RWPE1 (cell line): ENCODE results near the gene KLHL30.

ENCODE experiments used
- CTCF ChIA-PET: fragments of 350-600 bp; sonication (Branson Sonifier 250); formaldehyde crosslinking; extraction: SDS; loops from one replicate; lab custom pipeline; 2021; lab: Yijun Ruan, JAX
- POLR2A ChIA-PET: fragments of 400-600 bp; formaldehyde crosslinking; extraction: SDS; loops from one replicate; lab custom pipeline; 2020; ENCODE audit warnings: antibody characterized with exemption; ENCODE audit not compliant: low non-redundant PET; lab: Yijun Ruan, JAX
- DNase-seq: peaks from one replicate; pipeline ENCODE4 v3.0.0; 2012; ENCODE audit warnings: low spot score
- H3K27ac ChIP-seq: fragments of 450-650 bp; 2 replicates; pipeline ENCODE4 v1.5.1; 2017
- TF ChIP-seq, protein P1 (sequence below): fragments of 450-650 bp; conservative IDR thresholded peaks from 2 replicates; pipeline ENCODE4 v1.5.1; 2017; ENCODE audit warnings: low read depth, mild to moderate bottlenecking

Gene KLHL30

DNA sequence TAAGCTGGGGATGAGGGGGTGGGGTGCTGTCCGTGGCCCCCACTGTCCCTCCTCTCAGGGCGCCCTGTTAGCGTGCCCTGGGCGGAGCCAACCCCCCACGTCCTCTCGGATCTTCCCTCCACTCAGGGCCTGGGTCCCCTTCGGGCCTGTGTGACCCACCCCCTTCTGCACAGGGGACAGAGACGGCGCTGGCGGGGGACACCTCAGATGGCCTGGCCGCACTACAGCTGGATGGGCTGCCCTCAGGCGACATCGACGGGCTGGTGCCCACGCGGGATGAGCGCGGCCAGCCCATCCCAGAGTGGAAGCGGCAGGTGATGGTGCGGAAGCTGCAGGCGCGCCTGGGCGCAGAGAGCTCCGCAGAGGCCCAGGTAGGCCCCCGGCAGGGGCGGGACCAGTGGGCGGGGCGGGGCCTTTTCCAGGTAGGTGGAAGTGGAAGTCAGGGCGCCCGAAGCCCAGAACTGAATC, 9.9 kb upstream of the KLHL30 start:
- CTCF ChIA-PET: interaction anchor here (0.9 to 1.3 kb wide), 2 partner anchors 11 to 307 kb away, joined by 3 to 4 read pairs; no protein-coding TSS in a partner anchor
- POLR2A ChIA-PET: no interaction called here
- no peak for DNase-seq
- TF ChIP-seq, protein P1, sequence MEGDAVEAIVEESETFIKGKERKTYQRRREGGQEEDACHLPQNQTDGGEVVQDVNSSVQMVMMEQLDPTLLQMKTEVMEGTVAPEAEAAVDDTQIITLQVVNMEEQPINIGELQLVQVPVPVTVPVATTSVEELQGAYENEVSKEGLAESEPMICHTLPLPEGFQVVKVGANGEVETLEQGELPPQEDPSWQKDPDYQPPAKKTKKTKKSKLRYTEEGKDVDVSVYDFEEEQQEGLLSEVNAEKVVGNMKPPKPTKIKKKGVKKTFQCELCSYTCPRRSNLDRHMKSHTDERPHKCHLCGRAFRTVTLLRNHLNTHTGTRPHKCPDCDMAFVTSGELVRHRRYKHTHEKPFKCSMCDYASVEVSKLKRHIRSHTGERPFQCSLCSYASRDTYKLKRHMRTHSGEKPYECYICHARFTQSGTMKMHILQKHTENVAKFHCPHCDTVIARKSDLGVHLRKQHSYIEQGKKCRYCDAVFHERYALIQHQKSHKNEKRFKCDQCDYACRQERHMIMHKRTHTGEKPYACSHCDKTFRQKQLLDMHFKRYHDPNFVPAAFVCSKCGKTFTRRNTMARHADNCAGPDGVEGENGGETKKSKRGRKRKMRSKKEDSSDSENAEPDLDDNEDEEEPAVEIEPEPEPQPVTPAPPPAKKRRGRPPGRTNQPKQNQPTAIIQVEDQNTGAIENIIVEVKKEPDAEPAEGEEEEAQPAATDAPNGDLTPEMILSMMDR: no peak
- H3K27ac ChIP-seq: no peak overlapping the region

DNA sequence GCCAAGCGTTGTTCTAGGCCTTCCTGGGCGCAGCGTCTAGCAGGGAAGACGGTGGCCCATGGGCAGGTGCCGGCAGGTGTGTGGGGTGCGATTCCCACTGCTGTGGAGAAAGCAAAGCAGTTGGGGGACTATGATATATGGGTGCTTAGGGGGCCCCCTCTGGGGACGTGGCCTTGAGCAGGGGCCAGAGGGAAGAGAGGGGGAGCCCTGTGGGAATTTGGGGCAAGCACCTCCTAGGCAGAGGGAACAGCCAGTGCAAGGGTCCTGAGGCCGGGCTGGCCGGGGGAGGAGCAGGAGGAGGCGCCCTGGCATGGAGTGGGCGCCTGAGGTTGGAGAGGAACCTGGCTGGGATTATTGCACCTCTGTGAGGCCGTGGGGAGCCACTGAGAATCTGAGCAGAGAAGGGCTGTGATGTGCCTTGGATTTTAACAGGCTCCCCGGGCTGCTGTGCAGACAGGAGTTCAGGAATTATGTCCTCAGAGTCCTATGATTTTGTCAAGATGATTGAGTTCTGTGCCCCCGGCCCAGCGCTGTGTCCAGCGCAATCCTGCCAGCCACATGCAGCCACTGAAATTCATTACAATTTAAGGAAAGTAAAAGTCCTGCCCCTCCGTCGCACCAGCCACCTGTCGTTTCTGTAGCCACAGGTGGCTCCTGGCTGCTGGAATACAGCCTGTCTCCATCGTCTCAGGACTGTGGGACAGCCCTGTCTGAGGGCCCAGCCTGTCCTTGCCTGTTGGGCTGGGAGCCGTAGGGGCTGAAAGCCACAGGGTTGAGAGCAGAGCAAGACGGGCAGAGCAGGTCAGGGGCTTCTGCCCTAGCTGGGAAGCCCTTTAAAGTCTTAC, 9.1 kb upstream of the KLHL30 start:
- POLR2A ChIA-PET: interaction anchor here (0.5 kb wide), 1 partner anchor 55 kb away, joined by 3 read pairs; no protein-coding TSS in a partner anchor
- DNase-seq: no peak
- H3K27ac ChIP-seq: no peak overlapping the region
- CTCF ChIA-PET: interaction anchor here (0.9 to 1.1 kb wide), 2 partner anchors 12 to 308 kb away, joined by 3 to 4 read pairs; no protein-coding TSS in a partner anchor
- TF ChIP-seq, protein P1: no peak

DNA sequence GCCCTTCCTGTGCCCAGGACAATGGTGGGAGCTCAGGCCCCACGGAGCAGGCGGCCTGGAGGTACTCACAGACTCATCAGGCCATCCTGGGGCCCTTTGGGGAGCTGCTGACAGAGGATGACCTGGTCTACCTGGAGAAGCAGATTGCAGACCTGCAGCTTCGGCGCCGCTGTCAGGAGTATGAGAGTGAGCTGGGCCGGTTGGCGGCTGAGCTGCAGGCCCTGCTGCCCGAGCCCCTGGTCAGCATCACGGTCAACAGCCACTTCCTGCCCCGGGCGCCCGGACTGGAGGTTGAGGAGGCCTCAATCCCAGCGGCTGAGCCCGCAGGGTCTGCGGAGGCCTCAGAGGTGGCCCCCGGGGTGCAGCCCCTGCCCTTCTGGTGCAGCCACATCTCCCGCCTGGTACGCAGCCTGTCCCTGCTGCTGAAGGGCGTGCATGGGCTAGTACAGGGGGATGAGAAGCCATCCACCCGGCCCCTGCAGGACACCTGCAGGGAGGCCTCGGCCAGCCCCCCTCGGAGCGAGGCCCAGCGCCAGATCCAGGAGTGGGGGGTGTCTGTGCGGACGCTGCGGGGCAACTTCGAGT, 8.3 kb upstream of the KLHL30 start:
- H3K27ac ChIP-seq: no peak overlapping the region
- ChIA-PET CTCF (interaction anchor here (1.1 kb wide), 1 partner anchor 11 kb away, joined by 3 read pairs; no protein-coding TSS in a partner anchor), POLR2A (interaction anchor here (0.5 kb wide), 1 partner anchor 56 kb away, joined by 3 read pairs; no protein-coding TSS in a partner anchor)
- DNase-seq: no peak
- TF ChIP-seq, protein P1: no peak

DNA sequence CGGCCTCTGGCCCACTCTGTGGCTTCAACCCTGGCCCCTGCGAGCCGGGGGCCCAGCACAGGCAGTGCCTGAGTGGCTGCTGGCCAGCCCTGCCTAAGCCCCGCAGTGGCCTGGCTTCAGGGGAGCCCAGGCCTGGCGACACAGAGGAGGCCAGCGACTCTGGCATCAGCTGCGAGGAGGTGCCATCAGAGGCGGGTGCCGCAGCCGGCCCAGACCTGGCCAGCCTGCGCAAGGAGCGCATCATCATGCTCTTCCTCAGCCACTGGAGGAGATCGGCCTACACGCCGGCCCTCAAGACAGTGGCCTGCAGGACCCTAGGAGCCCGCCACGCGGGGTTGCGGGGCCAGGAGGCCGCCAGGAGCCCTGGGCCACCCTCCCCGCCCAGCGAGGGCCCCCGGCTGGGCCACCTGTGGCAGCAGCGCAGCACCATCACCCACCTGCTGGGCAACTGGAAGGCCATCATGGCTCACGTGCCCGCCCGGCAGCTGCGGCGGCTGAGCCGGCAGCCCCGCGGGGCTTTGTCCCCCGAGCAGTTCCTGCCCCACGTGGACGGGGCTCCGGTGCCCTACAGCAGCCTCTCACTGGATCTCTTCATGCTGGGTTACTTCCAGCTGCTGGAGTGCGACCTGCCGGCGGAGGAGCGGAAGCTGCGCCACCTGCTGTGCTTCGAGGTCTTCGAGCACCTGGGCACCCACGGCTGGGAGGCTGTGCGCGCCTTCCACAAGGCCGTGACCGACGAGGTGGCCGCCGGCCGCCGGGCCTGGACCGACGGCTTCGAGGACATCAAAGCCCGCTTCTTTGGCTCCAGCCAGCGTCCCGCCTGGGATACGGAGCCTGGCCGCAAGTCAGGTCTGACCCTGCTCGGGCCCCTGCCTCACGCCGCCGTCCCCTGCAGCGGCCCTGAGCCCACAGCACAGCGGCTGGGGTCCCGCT, 7.5 kb upstream of the KLHL30 start:
- no peak overlapping the region for H3K27ac ChIP-seq
- DNase-seq: no peak
- TF ChIP-seq, protein P1: no peak
- CTCF ChIA-PET: interaction anchor here (1.1 kb wide), 1 partner anchor 11 kb away, joined by 3 read pairs; no protein-coding TSS in a partner anchor
- POLR2A ChIA-PET: no interaction called here

DNA sequence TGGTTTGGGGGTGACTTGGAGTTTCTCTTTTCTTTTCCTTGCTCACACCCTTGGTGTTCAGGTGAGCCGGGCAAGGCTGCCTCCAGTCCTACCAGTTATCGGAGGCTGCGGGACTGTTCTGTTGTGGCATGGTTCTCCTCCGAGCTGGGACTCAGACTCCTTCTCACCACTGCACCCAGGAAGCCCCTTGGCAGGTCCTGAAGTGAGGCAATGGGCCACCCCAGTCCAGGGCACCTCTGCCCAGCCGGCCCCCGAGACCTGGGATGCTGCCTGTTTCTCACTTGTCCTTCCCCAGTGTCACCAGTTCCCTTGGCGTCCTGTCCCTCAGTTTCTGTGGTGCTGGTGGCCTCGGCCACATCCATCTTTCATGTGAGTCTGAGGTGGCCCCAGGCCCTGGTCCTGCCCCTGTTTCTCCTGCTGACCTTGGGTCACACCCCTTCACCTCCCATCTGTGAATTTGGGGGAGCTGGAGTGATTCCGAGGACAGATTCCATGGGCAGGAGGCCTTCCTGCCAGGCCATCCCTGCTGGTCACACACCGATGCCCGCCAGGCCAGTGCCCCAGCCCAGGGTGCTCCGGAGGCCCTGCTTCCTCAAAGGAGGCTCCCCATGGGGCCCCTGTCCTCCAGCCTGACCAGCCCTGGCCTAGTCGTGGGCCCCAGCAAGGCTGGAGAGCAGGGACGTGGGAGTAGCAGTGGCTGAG, 6.6 kb upstream of the KLHL30 start:
- DNase-seq: no peak
- POLR2A ChIA-PET: no interaction called here
- CTCF ChIA-PET: interaction anchor here (0.7 kb wide), 1 partner anchor 22 kb away, joined by 4 read pairs; no protein-coding TSS in a partner anchor
- TF ChIP-seq, protein P1: no peak
- no peak overlapping the region for H3K27ac ChIP-seq
